ENCODE results near the gene ALG5. TPM values are rescaled to one million over a fixed set of nuclear protein-coding genes. Genes with fewer than 3 reads are reported as not detected.

The ALG5 gene
- total RNA-seq, 1 experiment from 2014 or later, result 32.2 TPM

- Histone ChIP-seq H3K4me3 (replicated peaks in 1 of 2; ENCODE audit: low read depth in 1 of 2, low read length in 2 of 2) (no peak overlapping the region), H3K36me3 (ENCODE audit: control insufficient read depth in 1 of 2, insufficient read depth in 2 of 2, low read length in 2 of 2) (peaks cover 36 to 38% of the 10 kb centered on the region in 2 experiments), H3K4me2 (ENCODE audit: low read length) (no peak overlapping the region), H3K27ac (ENCODE audit: low read depth, low read length) (no peak overlapping the region), H3K79me2 (ENCODE audit: insufficient read depth, low read length) (peaks cover 30% of the 10 kb centered on the region), H2AFZ (ENCODE audit: low read depth, low read length, poor library complexity, severe bottlenecking) (no peak overlapping the region), H3K4me1 (ENCODE audit: control insufficient read depth in 1 of 2, insufficient read depth in 2 of 2, low read length in 2 of 2) (no peaks in the 10 kb centered on the region; a peak in 1 of 4 replicates), H3K9me3 (ENCODE audit: control insufficient read depth in 1 of 2, insufficient read depth in 1 of 2, low read depth in 1 of 2, low read length in 2 of 2) (no peaks in the 10 kb centered on the region), H3K9ac (ENCODE audit: low read length) (no peak overlapping the region), H3K9me2 (ENCODE audit: insufficient read depth) (no peaks in the 10 kb centered on the region), H4K20me1 (ENCODE audit: insufficient read depth) (no peaks in the 10 kb centered on the region), H3K27me3 (ENCODE audit: insufficient read depth, low read length) (no peaks in the 10 kb centered on the region)
- ATAC-seq (no peak), DNase-seq (ENCODE audit: low read depth, low spot score) (no peak)
- BruUV-seq (replicated peaks), result no TSS peak
- no peak for TF ChIP-seq RAD21 (IDR thresholded peaks at IDR 0.05; ENCODE audit: low read depth)
- TF ChIP-seq ZFX (IDR thresholded peaks at IDR 0.05), result no peak
- TF ChIP-seq REST (IDR thresholded peaks at IDR 0.05; ENCODE audit: low read depth), result no peak
- no peak for TF ChIP-seq POLR2AphosphoS5 (IDR thresholded peaks at IDR 0.05; ENCODE audit: low read depth, low read length)
- TF ChIP-seq CEBPB (IDR thresholded peaks at IDR 0.05; ENCODE audit: low read depth), result no peak
- TF ChIP-seq EZH2 (IDR thresholded peaks at IDR 0.05), result no peak
- TF ChIP-seq SRF (IDR thresholded peaks at IDR 0.05; ENCODE audit: low read depth), result no peak
- TF ChIP-seq TCF7L2 (IDR thresholded peaks at IDR 0.05; ENCODE audit: borderline replicate concordance, extremely low read depth, insufficient read depth, insufficient read length), result no peak
- TF ChIP-seq EZH2phosphoT487 (IDR thresholded peaks at IDR 0.05; ENCODE audit: borderline replicate concordance), result no peak
- no peak for TF ChIP-seq ZBTB33 (IDR thresholded peaks at IDR 0.05; ENCODE audit: extremely low read depth, insufficient replicate concordance, low read length)
- ChIA-PET CTCF (interaction anchor here (0.7 kb wide), 1 partner anchor 10 kb away, joined by 3 read pairs; no protein-coding TSS in a partner anchor), POLR2A (no interaction called here), RAD21 (ENCODE audit: low non-redundant PET in 1 of 2, low total read pairs in 2 of 2, uncharacterized antibody in 2 of 2, unreplicated experiment in 2 of 2) (no interaction called here)
- intact Hi-C loops (cut with micrococcal nuclease), result no loop called here
Observed at GRCh38 chr13:36992362-36992761, 6.8 kb downstream of the ALG5 start.
